B cell (primary cell): Measurements from ENCODE around the gene AAR2. TPM values are rescaled to one million over a fixed set of nuclear protein-coding genes. Genes with fewer than 3 reads are reported as not detected.

Experiments
- ATAC-seq: fragments of 200-7000 bp; cut with Tn5 transposase; one replicate; pipeline ENCODE4 v1.10.0; 2021; ENCODE audit warnings: low read depth, mild to moderate bottlenecking, moderate number of reproducible peaks, moderate library complexity
- CTCF ChIA-PET: fragments of 350-600 bp; sonication (Branson Sonifier 250); formaldehyde crosslinking; loops from one replicate; lab custom pipeline; 2021; ENCODE audit warnings: antibody characterized with exemption, inconsistent platforms; lab: Charles Lee
- POLR2A ChIA-PET: fragments of 350-600 bp; sonication (Branson Sonifier 250); formaldehyde crosslinking; loops from one replicate; lab custom pipeline; 2021; ENCODE audit warnings: antibody characterized with exemption; lab: Charles Lee
- DNase-seq: peaks from one replicate; pipeline ENCODE4 v3.0.0; 2013
- H2AFZ ChIP-seq: 2 replicates; pipeline ENCODE4 v1.6.1; 2012; ENCODE audit warnings: mild to moderate bottlenecking, low read depth, low read length; ENCODE audit not compliant: insufficient read depth, poor library complexity, severe bottlenecking
- H3K27ac ChIP-seq, 2 donors: 1 replicate in 1 of 2; 2 replicates in 1 of 2; pipeline ENCODE4 v1.5.1; 2012 to 2013; ENCODE audit warnings: low read length in 2 of 2, mild to moderate bottlenecking in 2 of 2, moderate library complexity in 1 of 2
- H3K27me3 ChIP-seq, 4 experiments: fragments of 200-600 bp in 1 of 4; sonication (generic) in 1 of 4; replicated peaks in 1 of 4; 1 replicate in 2 of 4; 2 replicates in 2 of 4; pipeline versions ENCODE4 v1.6.1 to v1.7.0; 2013 to 2016; ENCODE audit warnings: low read length in 3 of 4, mild to moderate bottlenecking in 2 of 4, mixed read lengths in 1 of 4, moderate library complexity in 1 of 4; ENCODE audit not compliant: insufficient read depth in 4 of 4, control insufficient read depth in 3 of 4; ENCODE audit errors: control extremely low read depth in 1 of 4
- H3K36me3 ChIP-seq, 2 experiments: replicated peaks in 1 of 2; 1 replicate in 1 of 2; 2 replicates in 1 of 2; pipeline versions ENCODE4 v1.6.1 to v1.7.1; 2013; ENCODE audit warnings: low read length in 1 of 2; ENCODE audit not compliant: insufficient read depth in 2 of 2, control insufficient read depth in 1 of 2; ENCODE audit errors: control extremely low read depth in 1 of 2, extremely low read depth in 1 of 2
- H3K4me1 ChIP-seq, 2 donors: fragments of 200-600 bp in 1 of 2; sonication (generic) in 1 of 2; 1 replicate in 1 of 2; 2 replicates in 1 of 2; pipeline versions ENCODE4 v1.5.1 to v1.6.1; 2013 to 2017; ENCODE audit warnings: low read length in 2 of 2; ENCODE audit not compliant: control insufficient read depth in 2 of 2, insufficient read depth in 2 of 2
- H3K4me2 ChIP-seq: replicated peaks from 2 replicates; pipeline ENCODE3; 2012; ENCODE audit warnings: mild to moderate bottlenecking, low read depth, low read length; ENCODE audit not compliant: poor library complexity, severe bottlenecking
- H3K4me3 ChIP-seq, 5 experiments: fragments of 200-600 bp in 1 of 5; sonication (generic) in 1 of 5; 1 replicate in 3 of 5; 2 replicates in 2 of 5; pipeline versions ENCODE4 v1.5.1 to v1.7.0; 2011 to 2016; ENCODE audit warnings: low read length in 4 of 5, mild to moderate bottlenecking in 4 of 5, low read depth in 2 of 5, control low read depth in 1 of 5, moderate library complexity in 1 of 5; ENCODE audit not compliant: insufficient read depth in 1 of 5; ENCODE audit errors: control extremely low read depth in 1 of 5, extremely low read depth in 1 of 5
- H3K79me2 ChIP-seq: fragments of 200-600 bp; sonication (generic); one replicate; pipeline ENCODE4 v1.6.0; 2016; ENCODE audit warnings: low read length; ENCODE audit not compliant: control insufficient read depth, insufficient read depth
- H3K9ac ChIP-seq: fragments of 200-600 bp; sonication (generic); 2 replicates; pipeline ENCODE4 v1.6.1; 2017; ENCODE audit warnings: mild to moderate bottlenecking, low read length, moderate library complexity
- H3K9me3 ChIP-seq, 3 donors: one replicate each; pipeline versions ENCODE4 v1.6.1 to v1.7.1; 2013; ENCODE audit warnings: low read length in 2 of 3; ENCODE audit not compliant: control insufficient read depth in 2 of 3, insufficient read depth in 1 of 3; ENCODE audit errors: control extremely low read depth in 1 of 3
- H4K20me1 ChIP-seq: 2 replicates; pipeline ENCODE4 v1.6.0; 2012; ENCODE audit warnings: mild to moderate bottlenecking, low read length; ENCODE audit not compliant: insufficient read depth, control insufficient read depth, poor library complexity, severe bottlenecking
- H3K27ac Mint-ChIP-seq: one replicate; pipeline ENCODE4 v1.8.0; 2021; ENCODE audit warnings: mixed read lengths
- H3K27me3 Mint-ChIP-seq: one replicate; pipeline ENCODE4 v1.8.0; 2021; ENCODE audit warnings: mixed read lengths
- H3K4me1 Mint-ChIP-seq: one replicate; pipeline ENCODE4 v1.8.0; 2021; ENCODE audit warnings: mixed read lengths
- H3K4me3 Mint-ChIP-seq: one replicate; pipeline ENCODE4 v1.8.0; 2021; ENCODE audit warnings: mixed read lengths
- H3K9me3 Mint-ChIP-seq: one replicate; pipeline ENCODE4 v1.8.0; 2022; ENCODE audit warnings: mixed read lengths; ENCODE audit not compliant: insufficient read depth
- EZH2 ChIP-seq: IDR thresholded peaks from 2 replicates; pipeline ENCODE4 v1.6.1; 2012; ENCODE audit warnings: borderline replicate concordance, low read depth, mild to moderate bottlenecking, moderate library complexity, low read length; ENCODE audit not compliant: insufficient read depth, poor library complexity, severe bottlenecking
- WGBS: methylation state at CpG from one replicate; pipeline ENCODE4 v1.1.5; 2013; ENCODE audit warnings: missing lambda C conversion rate; ENCODE audit not compliant: insufficient coverage; 5-methylcytosine and 5-hydroxymethylcytosine counted together
- intact Hi-C: fragments of 100-400 bp; cut with micrococcal nuclease; formaldehyde crosslinking; loops from one replicate; pipeline ENCODE4 v1.10.0; 2022
- polyA plus RNA-seq: library from polyadenylated mRNA; depleted of rRNA; stranded (reverse); fragments of >200 nt; gene quantifications from 2 replicates; pipeline ENCODE4 v1.2.3, GENCODE V29; 2012
- total RNA-seq, 2 donors: library from RNA; stranded (reverse); fragments of 120-200 nt in 1 of 2; gene quantifications; 1 replicate in 1 of 2; 2 replicates in 1 of 2; pipeline versions ENCODE4 v1.2.3 to v1.2.4, GENCODE V29; 2013 to 2022
- TF ChIP-seq, protein P1 (sequence below): fragments of 200-600 bp; IDR thresholded peaks from one replicate; pipeline ENCODE4 v1.8.0; 2022; ENCODE audit warnings: antibody characterized with exemption, mild to moderate bottlenecking

AAR2 gene
- total and polyA plus RNA-seq, 2 donors (not counting 1 experiment from before 2014, with no cell fraction given), result 10.3 to 21.3 TPM

GRCh38 chr20:36281785-36282380 lies 45.6 kb downstream of the AAR2 start:
- H3K36me3 ChIP-seq, result no peaks in the 10 kb centered on the region

DNA sequence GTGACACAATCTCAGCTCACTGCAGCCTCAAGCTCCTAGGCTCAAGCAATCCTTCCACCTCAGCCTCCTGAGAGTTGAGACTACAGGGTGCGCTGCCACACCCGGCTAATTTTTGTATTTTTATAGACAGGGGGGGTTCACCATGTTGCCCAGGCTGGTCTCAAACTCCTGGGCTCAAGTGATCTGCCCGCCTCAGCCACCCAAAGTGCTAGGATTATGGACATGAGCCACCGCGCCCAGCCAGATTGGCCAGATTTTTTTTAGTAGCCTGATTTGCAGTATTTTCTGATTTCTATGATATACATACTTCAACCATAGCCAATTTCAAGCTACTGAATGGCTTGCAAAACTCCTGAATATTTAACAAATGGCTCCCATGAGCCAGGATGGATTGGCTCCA lies 48.5 kb downstream of the AAR2 start:
- TF ChIP-seq, protein P1, sequence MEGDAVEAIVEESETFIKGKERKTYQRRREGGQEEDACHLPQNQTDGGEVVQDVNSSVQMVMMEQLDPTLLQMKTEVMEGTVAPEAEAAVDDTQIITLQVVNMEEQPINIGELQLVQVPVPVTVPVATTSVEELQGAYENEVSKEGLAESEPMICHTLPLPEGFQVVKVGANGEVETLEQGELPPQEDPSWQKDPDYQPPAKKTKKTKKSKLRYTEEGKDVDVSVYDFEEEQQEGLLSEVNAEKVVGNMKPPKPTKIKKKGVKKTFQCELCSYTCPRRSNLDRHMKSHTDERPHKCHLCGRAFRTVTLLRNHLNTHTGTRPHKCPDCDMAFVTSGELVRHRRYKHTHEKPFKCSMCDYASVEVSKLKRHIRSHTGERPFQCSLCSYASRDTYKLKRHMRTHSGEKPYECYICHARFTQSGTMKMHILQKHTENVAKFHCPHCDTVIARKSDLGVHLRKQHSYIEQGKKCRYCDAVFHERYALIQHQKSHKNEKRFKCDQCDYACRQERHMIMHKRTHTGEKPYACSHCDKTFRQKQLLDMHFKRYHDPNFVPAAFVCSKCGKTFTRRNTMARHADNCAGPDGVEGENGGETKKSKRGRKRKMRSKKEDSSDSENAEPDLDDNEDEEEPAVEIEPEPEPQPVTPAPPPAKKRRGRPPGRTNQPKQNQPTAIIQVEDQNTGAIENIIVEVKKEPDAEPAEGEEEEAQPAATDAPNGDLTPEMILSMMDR, result no peak
- no peak for TF ChIP-seq EZH2
- Histone ChIP-seq H3K4me3 (no peak overlapping the region), H3K36me3 (no peaks in the 10 kb centered on the region), H4K20me1 (no peaks in the 10 kb centered on the region), H3K4me2 (no peak overlapping the region), H3K79me2 (no peaks in the 10 kb centered on the region), H3K9ac (no peak overlapping the region), H2AFZ (no peak overlapping the region), H3K27ac (no peak overlapping the region), H3K27me3 (peaks cover 0 to 11% (median 0%) of the 10 kb centered on the region in 4 experiments), H3K4me1 (no peaks in the 10 kb centered on the region), H3K9me3 (no peaks in the 10 kb centered on the region)
- no peak for DNase-seq
- no peaks in the 10 kb centered on the region for H3K9me3 Mint-ChIP-seq
- H3K4me3 Mint-ChIP-seq, result no peak overlapping the region
- CTCF ChIA-PET, result no interaction called here
- H3K27me3 Mint-ChIP-seq, result peaks cover 49% of the 10 kb centered on the region
- H3K4me1 Mint-ChIP-seq, result no peaks in the 10 kb centered on the region
- 70% methylated on average over 2 of the region's 5 CpGs for WGBS
- POLR2A ChIA-PET, result no interaction called here
- intact Hi-C loops, result no loop called here
- no peak overlapping the region for H3K27ac Mint-ChIP-seq
- no peak for ATAC-seq

More at GRCh38 chr20:36281785-36282380, 45.6 kb downstream of the AAR2 start:
- H3K4me1 ChIP-seq, result no peaks in the 10 kb centered on the region
- intact Hi-C loops, result no loop called here
- DNase-seq, result no peak
- Mint-ChIP-seq H3K27me3 (peaks cover 37% of the 10 kb centered on the region), H3K27ac (no peak overlapping the region), H3K4me1 (no peaks in the 10 kb centered on the region), H3K4me3 (no peak overlapping the region), H3K9me3 (no peaks in the 10 kb centered on the region)
- no peak overlapping the region for H3K9ac ChIP-seq
- H4K20me1 ChIP-seq, result no peaks in the 10 kb centered on the region
- WGBS, result 93% methylated on average over 10 of the region's 10 CpGs
- no peak overlapping the region for H3K4me2 ChIP-seq
- no peak overlapping the region for H3K27ac ChIP-seq
- H2AFZ ChIP-seq, result no peak overlapping the region
- no peak overlapping the region for H3K4me3 ChIP-seq
- no peaks in the 10 kb centered on the region for H3K79me2 ChIP-seq
- no peaks in the 10 kb centered on the region for H3K9me3 ChIP-seq
- TF ChIP-seq, protein P1, result no peak
- TF ChIP-seq EZH2, result no peak
- ChIA-PET POLR2A (no interaction called here), CTCF (no interaction called here)
- ATAC-seq, result no peak
- peaks cover 0 to 12% (median 0%) of the 10 kb centered on the region in 4 experiments for H3K27me3 ChIP-seq
